Mesenchymal stem cell (in vitro differentiated cells and primary cell): ENCODE data around the gene DCAF7.
A peak's percentile ranks its signal among the peaks of the same experiment; 100 is the strongest.

ENCODE experiments used
- DNase-seq: peaks from one replicate; pipeline ENCODE4 v3.0.0-alpha.2; 2013
- H2AFZ ChIP-seq: one replicate; pipeline ENCODE4 v1.6.1; 2013; ENCODE audit warnings: low read depth, mild to moderate bottlenecking, control low read depth, inconsistent platforms, low read length, moderate library complexity
- H2AK5ac ChIP-seq: 2 replicates; pipeline ENCODE4 v1.6.1; 2013; ENCODE audit warnings: low read length, moderate library complexity, mild to moderate bottlenecking, inconsistent platforms; ENCODE audit not compliant: severe bottlenecking
- H2BK120ac ChIP-seq: one replicate; pipeline ENCODE4 v1.6.1; 2013; ENCODE audit warnings: low read depth, mild to moderate bottlenecking, inconsistent platforms, low read length, moderate library complexity
- H2BK12ac ChIP-seq, 2 experiments: one replicate each; pipeline ENCODE4 v1.6.1; 2013; ENCODE audit warnings: inconsistent platforms in 2 of 2, low read length in 2 of 2, mild to moderate bottlenecking in 2 of 2, moderate library complexity in 2 of 2, control low read depth in 1 of 2
- H2BK15ac ChIP-seq: one replicate; pipeline ENCODE4 v1.6.1; 2013; ENCODE audit warnings: mild to moderate bottlenecking, low read depth, inconsistent platforms; ENCODE audit not compliant: poor library complexity, severe bottlenecking
- H2BK5ac ChIP-seq: 2 replicates; pipeline ENCODE4 v1.6.1; 2013; ENCODE audit warnings: low read depth, mild to moderate bottlenecking, low read length, control low read depth, inconsistent platforms; ENCODE audit not compliant: poor library complexity, severe bottlenecking
- H3K14ac ChIP-seq, 2 experiments: one replicate each; pipeline ENCODE4 v1.6.1; 2013; ENCODE audit warnings: inconsistent platforms in 2 of 2, low read length in 2 of 2, control low read depth in 1 of 2, mild to moderate bottlenecking in 1 of 2, moderate library complexity in 1 of 2
- H3K18ac ChIP-seq, 2 experiments: one replicate each; pipeline ENCODE4 v1.6.1; 2013; ENCODE audit warnings: inconsistent platforms in 2 of 2, low read length in 2 of 2, control low read depth in 1 of 2, low read depth in 1 of 2, mild to moderate bottlenecking in 1 of 2
- H3K23ac ChIP-seq, 2 experiments: one replicate each; pipeline ENCODE4 v1.6.1; 2013; ENCODE audit warnings: inconsistent platforms in 2 of 2, low read length in 2 of 2, mild to moderate bottlenecking in 2 of 2, moderate library complexity in 2 of 2, control low read depth in 1 of 2
- H3K27ac ChIP-seq: 2 replicates; pipeline ENCODE4 v1.5.1; 2013; ENCODE audit warnings: mild to moderate bottlenecking, moderate library complexity, low read length, control low read depth, inconsistent platforms; ENCODE audit not compliant: poor library complexity, severe bottlenecking
- H3K27me3 ChIP-seq, 2 experiments: 2 replicates each; pipeline versions ENCODE4 v1.6.1 to v1.7.0; 2013; ENCODE audit warnings: low read length in 2 of 2, mild to moderate bottlenecking in 2 of 2, moderate library complexity in 2 of 2, control low read depth in 1 of 2, inconsistent platforms in 1 of 2; ENCODE audit not compliant: control insufficient read depth in 1 of 2, insufficient read depth in 1 of 2
- H3K36me3 ChIP-seq, 2 experiments: 2 replicates each; pipeline versions ENCODE4 v1.6.1 to v1.7.0; 2013; ENCODE audit warnings: low read length in 2 of 2, control low read depth in 1 of 2, inconsistent platforms in 1 of 2, low read depth in 1 of 2, mild to moderate bottlenecking in 1 of 2; ENCODE audit not compliant: insufficient read depth in 2 of 2, control insufficient read depth in 1 of 2
- H3K4ac ChIP-seq, 2 experiments: one replicate each; pipeline ENCODE4 v1.6.1; 2013; ENCODE audit warnings: inconsistent platforms in 2 of 2, low read length in 2 of 2, mild to moderate bottlenecking in 2 of 2, moderate library complexity in 2 of 2, control low read depth in 1 of 2, low read depth in 1 of 2
- H3K4me1 ChIP-seq: 2 replicates; pipeline ENCODE4 v1.6.1; 2013; ENCODE audit warnings: low read depth, low read length, control low read depth; ENCODE audit not compliant: control insufficient read depth, insufficient read depth
- H3K4me2 ChIP-seq: 2 replicates; pipeline ENCODE4 v1.6.1; 2013; ENCODE audit warnings: low read length, mild to moderate bottlenecking, inconsistent platforms; ENCODE audit not compliant: poor library complexity, severe bottlenecking
- H3K4me3 ChIP-seq, 2 experiments: 2 replicates each; pipeline versions ENCODE4 v1.5.1 to v1.7.0; 2013; ENCODE audit warnings: low read length in 2 of 2, mild to moderate bottlenecking in 2 of 2, control low read depth in 1 of 2, low read depth in 1 of 2; ENCODE audit not compliant: insufficient read depth in 1 of 2
- H3K79me1 ChIP-seq: replicated peaks from 2 replicates; pipeline ENCODE4 v1.6.1; 2013; ENCODE audit warnings: mild to moderate bottlenecking, control low read depth, low read length, inconsistent platforms; ENCODE audit not compliant: poor library complexity, severe bottlenecking
- H3K9ac ChIP-seq: 2 replicates; pipeline ENCODE4 v1.7.0; 2013; ENCODE audit warnings: mild to moderate bottlenecking, low read length, moderate library complexity
- H3K9me3 ChIP-seq: 2 replicates; pipeline ENCODE4 v1.7.0; 2013; ENCODE audit warnings: mild to moderate bottlenecking, low read length; ENCODE audit not compliant: control insufficient read depth
- H4K8ac ChIP-seq: one replicate; pipeline ENCODE4 v1.6.1; 2013; ENCODE audit warnings: inconsistent platforms, mild to moderate bottlenecking, low read length, moderate library complexity
- H4K91ac ChIP-seq: one replicate; pipeline ENCODE4 v1.6.1; 2013; ENCODE audit warnings: mild to moderate bottlenecking, low read length, inconsistent platforms
- WGBS: methylation state at CpG from one replicate; pipeline ENCODE4 v1.1.7; 2013; ENCODE audit warnings: mixed read lengths; 5-methylcytosine and 5-hydroxymethylcytosine counted together

Gene DCAF7

GRCh38 chr17:63601439-63602371, 51.4 kb downstream of the DCAF7 start:
- DNase-seq, result peak; percentile 34
- no peak overlapping the region for H3K27ac ChIP-seq
- no peak overlapping the region for H2BK5ac ChIP-seq
- H3K27me3 ChIP-seq, result no peaks in the 10 kb centered on the region
- H3K9ac ChIP-seq, result peak overlapping the region; percentile 96
- H3K14ac ChIP-seq, result no peak overlapping the region
- H3K9me3 ChIP-seq, result no peaks in the 10 kb centered on the region
- H3K23ac ChIP-seq, result no peak overlapping the region
- H3K4me1 ChIP-seq, result no peaks in the 10 kb centered on the region
- no peak overlapping the region for H2BK15ac ChIP-seq
- H2BK120ac ChIP-seq, result no peak overlapping the region
- peaks cover 2% of the 10 kb centered on the region for H3K79me1 ChIP-seq
- H2AK5ac ChIP-seq, result no peak overlapping the region
- no peak overlapping the region for H4K91ac ChIP-seq
- no peak overlapping the region for H2BK12ac ChIP-seq
- H3K4me2 ChIP-seq, result peak overlapping the region; percentile 84
- peak overlapping the region; percentile 76 to 98 for H3K4me3 ChIP-seq
- H3K36me3 ChIP-seq, result peaks cover 15 to 26% of the 10 kb centered on the region in 2 experiments
- H3K18ac ChIP-seq, result no peak overlapping the region
- H4K8ac ChIP-seq, result peak overlapping the region; percentile 86
- H2AFZ ChIP-seq, result peak overlapping the region; percentile 33
- WGBS, result 84% methylated on average over 7 of the region's 9 CpGs
- H3K4ac ChIP-seq, result peak overlapping the region in 1 of 2 experiments; percentile 55

- H3K14ac ChIP-seq, result no peak overlapping the region
- H3K4me2 ChIP-seq, result no peak overlapping the region
- no peak overlapping the region for H2BK15ac ChIP-seq
- H3K4ac ChIP-seq, result no peak overlapping the region
- no peaks in the 10 kb centered on the region for H3K79me1 ChIP-seq
- no peak for DNase-seq
- no peaks in the 10 kb centered on the region for H3K4me1 ChIP-seq
- H4K8ac ChIP-seq, result no peak overlapping the region
- no peak overlapping the region for H4K91ac ChIP-seq
- WGBS, result 70% methylated on average over 4 of the region's 6 CpGs
- H2BK5ac ChIP-seq, result no peak overlapping the region
- no peak overlapping the region for H2BK120ac ChIP-seq
- H3K9ac ChIP-seq, result no peak overlapping the region
- H2AFZ ChIP-seq, result no peak overlapping the region
- H3K36me3 ChIP-seq, result peaks cover 29 to 52% of the 10 kb centered on the region in 2 experiments
- no peak overlapping the region for H2BK12ac ChIP-seq
- no peak overlapping the region for H3K18ac ChIP-seq
- H3K27me3 ChIP-seq, result no peaks in the 10 kb centered on the region
- no peak overlapping the region for H3K23ac ChIP-seq
- no peak overlapping the region for H2AK5ac ChIP-seq
- no peaks in the 10 kb centered on the region for H3K9me3 ChIP-seq
- no peak overlapping the region for H3K27ac ChIP-seq
- H3K4me3 ChIP-seq, result no peak overlapping the region
Observed at GRCh38 chr17:63609816-63610573, 59.7 kb downstream of the DCAF7 start.

DNA sequence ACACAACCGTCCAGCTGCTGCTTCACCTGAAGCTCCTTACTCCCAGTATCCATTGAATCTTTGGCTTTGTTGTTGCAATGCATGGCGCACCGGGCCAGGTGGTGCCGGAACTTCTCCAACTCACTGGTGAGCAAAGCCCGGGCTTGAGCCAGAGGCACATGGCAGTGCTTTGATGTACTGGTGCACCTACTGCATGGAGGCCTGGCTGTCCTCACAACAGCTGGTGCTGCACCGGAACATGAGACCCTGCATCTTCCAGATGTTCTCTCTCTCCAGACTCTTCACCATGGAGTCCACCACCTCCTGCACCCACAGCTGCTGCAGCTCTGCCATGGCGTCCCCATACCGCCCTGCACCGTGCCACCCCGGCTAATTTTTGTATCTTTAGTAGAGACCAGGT, 60.6 kb downstream of the DCAF7 start:
- no peak overlapping the region for H2BK12ac ChIP-seq
- no peaks in the 10 kb centered on the region for H3K27me3 ChIP-seq
- no peaks in the 10 kb centered on the region for H3K4me1 ChIP-seq
- no peak overlapping the region for H3K18ac ChIP-seq
- H3K36me3 ChIP-seq, result peaks cover 28 to 44% of the 10 kb centered on the region in 2 experiments
- no peak for DNase-seq
- H2AFZ ChIP-seq, result no peak overlapping the region
- H2BK120ac ChIP-seq, result no peak overlapping the region
- no peak overlapping the region for H3K27ac ChIP-seq
- H3K79me1 ChIP-seq, result no peaks in the 10 kb centered on the region
- H4K91ac ChIP-seq, result no peak overlapping the region
- H2AK5ac ChIP-seq, result no peak overlapping the region
- no peak overlapping the region for H3K4me2 ChIP-seq
- H4K8ac ChIP-seq, result no peak overlapping the region
- H3K4ac ChIP-seq, result no peak overlapping the region
- no peak overlapping the region for H2BK5ac ChIP-seq
- no peak overlapping the region for H3K14ac ChIP-seq
- 97% methylated on average over 10 of the region's 10 CpGs for WGBS
- no peak overlapping the region for H2BK15ac ChIP-seq
- H3K9me3 ChIP-seq, result no peaks in the 10 kb centered on the region
- H3K9ac ChIP-seq, result no peak overlapping the region
- no peak overlapping the region for H3K4me3 ChIP-seq
- H3K23ac ChIP-seq, result no peak overlapping the region

DNA sequence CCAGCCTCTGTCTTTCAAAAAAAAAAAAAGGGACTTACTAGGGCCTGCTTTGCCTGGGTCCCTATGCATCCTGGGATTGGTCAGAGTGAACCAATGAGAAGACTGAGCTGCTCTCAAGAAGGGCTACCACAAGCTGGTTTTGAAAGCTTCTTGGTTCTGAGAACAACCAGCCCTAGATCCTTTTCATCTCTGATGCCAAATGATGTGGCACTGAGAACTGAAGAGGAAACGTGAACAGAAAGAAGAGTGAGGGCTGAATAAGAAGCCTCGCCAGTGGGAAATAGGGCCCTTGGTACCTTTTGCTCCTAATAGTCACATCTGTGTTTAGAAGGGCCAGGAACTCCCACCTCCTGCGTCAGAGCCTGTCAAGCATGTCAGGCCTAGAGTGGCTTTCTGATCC, 61.1 kb downstream of the DCAF7 start:
- Histone ChIP-seq H4K91ac (no peak overlapping the region), H3K27me3 (no peaks in the 10 kb centered on the region), H3K4me3 (no peak overlapping the region), H2AK5ac (no peak overlapping the region), H3K18ac (no peak overlapping the region), H3K9me3 (no peaks in the 10 kb centered on the region), H3K4me1 (no peaks in the 10 kb centered on the region), H3K4ac (no peak overlapping the region), H3K36me3 (peaks cover 25 to 39% of the 10 kb centered on the region in 2 experiments), H3K9ac (no peak overlapping the region), H2AFZ (no peak overlapping the region), H2BK15ac (no peak overlapping the region), H4K8ac (no peak overlapping the region), H2BK120ac (no peak overlapping the region), H2BK12ac (no peak overlapping the region), H3K14ac (no peak overlapping the region), H3K23ac (no peak overlapping the region), H2BK5ac (no peak overlapping the region), H3K4me2 (no peak overlapping the region), H3K79me1 (no peaks in the 10 kb centered on the region), H3K27ac (no peak overlapping the region)
- DNase-seq, result no peak
- WGBS, result 86% methylated on average over 2 of the region's 3 CpGs
